Fibroblast of skin of back (primary cell): ENCODE data around the gene CHD5.
"Not testable (repeated sequence)": the region's sequence is repeated elsewhere in the genome, so short reads cannot be mapped to it uniquely, and the experiment has no call there.

Experiments used
- DNase-seq: peaks from one replicate; pipeline ENCODE4 v3.0.0-alpha.2; 2013

The CHD5 gene

GRCh38 chr1:6082430-6082971 is 97.6 kb downstream of the CHD5 start:
- no peak for DNase-seq

- no peak for DNase-seq
Measured at GRCh38 chr1:6081901-6082300, 98.2 kb downstream of the CHD5 start.

GRCh38 chr1:6080469-6080868 is 99.7 kb downstream of the CHD5 start:
- DNase-seq: no peak

GRCh38 chr1:6077919-6078318 is 102.2 kb downstream of the CHD5 start:
- no peak for DNase-seq

- no peak for DNase-seq
Measured at GRCh38 chr1:6077506-6077905, 102.6 kb downstream of the CHD5 start.

GRCh38 chr1:6077061-6077460 is 103.1 kb downstream of the CHD5 start:
- not testable (repeated sequence) for DNase-seq

GRCh38 chr1:6075748-6076147 is 104.4 kb downstream of the CHD5 start:
- DNase-seq: no peak

- DNase-seq: no peak
Measured at GRCh38 chr1:6074192-6074901, 105.8 kb downstream of the CHD5 start.

GRCh38 chr1:6073480-6074053 is 106.6 kb downstream of the CHD5 start:
- DNase-seq: no peak

- no peak for DNase-seq
Measured at GRCh38 chr1:6072774-6073479, 107.2 kb downstream of the CHD5 start.

GRCh38 chr1:6071219-6071618 is 108.9 kb downstream of the CHD5 start:
- DNase-seq: no peak

GRCh38 chr1:6070450-6070974 is 109.6 kb downstream of the CHD5 start:
- no peak for DNase-seq

- no peak for DNase-seq
Measured at GRCh38 chr1:6069573-6069972, 110.5 kb downstream of the CHD5 start.

- no peak for DNase-seq
Measured at GRCh38 chr1:6068932-6069331, 111.2 kb downstream of the CHD5 start.

- no peak for DNase-seq
Measured at GRCh38 chr1:6068073-6068472, 112.0 kb downstream of the CHD5 start.

- no peak for DNase-seq
Measured at GRCh38 chr1:6066680-6067079, 113.4 kb downstream of the CHD5 start.

- DNase-seq: no peak
Measured at GRCh38 chr1:6065093-6065858, 114.8 kb downstream of the CHD5 start.

GRCh38 chr1:6063532-6064053 is 116.5 kb downstream of the CHD5 start:
- not testable (repeated sequence) for DNase-seq

- no peak for DNase-seq
Measured at GRCh38 chr1:6062670-6063069, 117.5 kb downstream of the CHD5 start.

GRCh38 chr1:6059866-6060265 is 120.3 kb downstream of the CHD5 start:
- no peak for DNase-seq

- DNase-seq: no peak
Measured at GRCh38 chr1:6057170-6057845, 122.8 kb downstream of the CHD5 start.

- DNase-seq: no peak
Measured at GRCh38 chr1:6056572-6056948, 123.6 kb downstream of the CHD5 start.
